Activated naive CD4-positive, alpha-beta T cell (primary cell): ENCODE measurements around the gene HOXD4.

Experiments used
- DNase-seq, 4 experiments: peaks; one replicate each; lab custom pipeline; 2025; lab: John Stamatoyannopoulos, UW

The HOXD4 gene

GRCh38 chr2:176156807-176157498 lies 5.6 kb downstream of the HOXD4 start, which contains the start of gene HOXD3:
Gene HOXD3 (plus strand): TSS chr2:176157307. CDS start chr2:176169115, 11,808 bp downstream.
- DNase-seq: no peak

- no peak for DNase-seq
These were observed 6.3 kb downstream of the HOXD4 start for GRCh38 chr2:176157499-176158185.

GRCh38 chr2:176158186-176158591 lies 6.8 kb downstream of the HOXD4 start:
- no peak for DNase-seq

GRCh38 chr2:176158855-176159662 lies 7.7 kb downstream of the HOXD4 start:
- no peak for DNase-seq

GRCh38 chr2:176159663-176160250 lies 8.4 kb downstream of the HOXD4 start:
- DNase-seq: no peak

DNA sequence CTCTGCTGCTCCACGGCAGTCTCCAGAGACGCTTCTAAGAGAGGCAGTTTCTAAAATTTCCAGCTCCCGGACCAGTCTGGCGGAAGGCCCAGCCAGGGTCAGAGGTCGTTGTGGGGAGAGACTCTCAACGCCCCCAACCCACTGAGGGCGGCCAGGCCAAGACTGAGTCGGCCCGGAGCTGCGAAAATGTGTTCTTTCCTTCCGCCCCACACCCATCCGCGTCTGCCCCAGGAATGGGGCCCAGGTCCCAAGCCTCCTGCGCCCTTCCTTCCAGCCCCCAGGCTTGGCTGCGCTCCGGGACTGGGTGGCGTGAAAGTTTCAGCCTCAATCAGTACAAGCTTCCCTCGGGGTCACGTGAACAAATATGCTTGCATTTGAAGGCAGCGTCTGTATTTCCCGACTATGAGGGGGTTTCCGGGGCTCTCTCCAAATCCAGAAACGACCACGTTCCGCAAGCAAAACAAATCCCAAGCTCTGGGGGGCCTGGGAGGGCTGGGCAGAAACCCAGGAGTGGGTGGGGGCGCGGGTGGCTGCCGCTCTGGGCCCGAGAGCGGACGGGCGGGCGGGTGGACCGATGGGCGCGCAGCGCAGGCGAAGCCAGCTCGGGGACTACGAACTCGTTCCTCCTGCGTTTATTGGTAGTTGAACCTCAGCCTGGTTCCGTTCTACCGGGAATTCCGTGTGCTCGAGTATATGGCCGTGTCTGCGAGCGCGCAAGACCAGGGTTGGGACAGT lies 9.1 kb downstream of the HOXD4 start:
- DNase-seq: no peak

GRCh38 chr2:176160986-176161824 lies 9.9 kb downstream of the HOXD4 start:
- DNase-seq: no peak

DNA sequence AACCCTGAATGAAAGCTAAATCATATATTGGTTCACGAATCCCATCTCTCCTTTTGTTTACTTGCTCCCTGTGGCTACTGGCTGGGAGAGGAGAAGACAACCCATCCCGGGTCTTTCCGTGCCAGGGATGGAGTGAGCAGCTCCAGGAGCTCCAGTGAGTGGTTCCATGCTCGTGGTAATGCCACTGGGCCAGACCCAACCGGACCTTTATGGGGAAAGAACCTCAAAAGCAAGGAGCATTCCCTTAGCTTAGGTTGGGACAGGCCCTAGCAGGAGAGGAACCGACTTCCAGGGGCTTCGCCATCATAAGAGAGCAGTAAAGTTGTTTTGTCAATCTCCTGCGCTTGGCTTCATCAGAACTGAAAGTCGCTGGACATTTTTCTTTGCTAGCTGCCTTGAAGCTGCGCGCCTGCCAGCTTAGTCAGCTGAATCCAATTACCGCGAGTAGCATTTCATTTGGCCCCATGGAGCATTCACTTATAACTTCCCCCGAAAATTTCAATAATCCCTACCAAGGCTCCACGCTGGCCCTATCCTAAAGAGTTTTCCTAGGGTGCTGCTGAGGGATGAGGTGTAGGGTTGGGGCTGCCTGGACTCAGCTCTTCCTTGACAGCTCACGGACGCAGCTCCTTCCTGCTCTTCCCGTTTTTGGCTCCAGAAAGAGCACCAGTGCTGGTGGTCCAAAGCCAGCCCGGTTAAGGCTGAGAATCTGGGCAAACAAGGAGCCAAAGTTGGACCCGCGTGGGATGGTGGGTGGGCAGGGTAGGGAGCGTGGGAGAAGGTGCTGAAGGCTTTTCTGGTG lies 10.7 kb downstream of the HOXD4 start:
- DNase-seq: no peak

DNA sequence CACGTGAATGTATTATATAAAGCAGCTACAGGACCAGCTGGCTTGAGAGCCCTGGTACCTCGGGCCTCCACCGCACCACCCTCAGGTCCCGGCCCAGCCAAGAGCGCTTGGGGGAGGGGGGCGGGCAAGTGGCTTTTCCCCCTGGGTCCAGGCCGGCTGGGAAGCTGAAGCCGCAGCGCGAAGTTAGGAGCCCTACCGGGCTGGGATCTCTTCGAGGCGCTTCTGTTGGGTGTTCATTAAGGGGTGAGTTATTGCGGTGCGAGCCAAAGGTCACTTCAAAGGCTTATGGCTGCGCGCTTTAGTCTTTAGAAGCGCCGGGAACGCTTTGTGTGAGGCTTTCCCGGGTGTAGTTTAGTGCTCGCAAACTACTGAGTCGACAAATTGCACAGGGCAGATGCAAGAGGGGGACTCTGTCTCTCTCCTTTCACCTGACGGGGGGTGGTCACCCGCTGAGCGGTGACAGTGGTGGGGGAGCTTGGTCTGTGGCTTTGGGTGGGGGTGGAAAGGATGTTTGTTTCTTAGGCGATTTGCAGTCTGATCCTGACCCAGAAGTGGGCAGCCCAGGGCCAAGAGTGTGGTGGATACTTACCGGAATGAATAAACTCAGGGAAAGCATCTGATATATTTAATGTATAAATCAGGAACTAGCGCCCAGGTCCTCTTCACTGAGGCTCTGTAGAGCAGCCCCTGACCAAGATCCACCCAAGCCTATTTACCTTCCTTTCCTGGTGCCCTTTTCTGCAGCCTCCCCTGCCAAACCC lies 11.7 kb downstream of the HOXD4 start:
- DNase-seq: no peak

DNA sequence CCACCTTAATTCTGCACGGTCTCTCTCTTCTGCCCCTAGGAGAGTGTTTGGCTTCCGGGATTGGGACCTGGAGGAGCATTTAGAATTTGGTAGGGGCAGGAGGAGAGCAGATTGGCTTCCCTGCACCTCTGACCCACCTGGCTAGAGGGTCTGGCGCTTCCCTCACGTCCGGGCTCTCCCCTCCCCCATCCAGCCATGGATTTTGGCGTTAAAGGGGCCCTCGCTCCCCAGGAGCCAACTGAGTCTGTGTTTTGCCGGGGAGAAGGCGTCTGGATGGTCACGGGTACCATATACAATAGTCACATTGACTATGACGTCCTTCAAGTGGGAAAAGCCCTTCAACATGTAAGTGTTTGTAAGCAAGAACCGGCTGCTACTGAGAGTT lies 12.3 kb downstream of the HOXD4 start:
- no peak for DNase-seq

- no peak for DNase-seq
These were observed 12.9 kb downstream of the HOXD4 start for GRCh38 chr2:176164201-176164600.

DNA sequence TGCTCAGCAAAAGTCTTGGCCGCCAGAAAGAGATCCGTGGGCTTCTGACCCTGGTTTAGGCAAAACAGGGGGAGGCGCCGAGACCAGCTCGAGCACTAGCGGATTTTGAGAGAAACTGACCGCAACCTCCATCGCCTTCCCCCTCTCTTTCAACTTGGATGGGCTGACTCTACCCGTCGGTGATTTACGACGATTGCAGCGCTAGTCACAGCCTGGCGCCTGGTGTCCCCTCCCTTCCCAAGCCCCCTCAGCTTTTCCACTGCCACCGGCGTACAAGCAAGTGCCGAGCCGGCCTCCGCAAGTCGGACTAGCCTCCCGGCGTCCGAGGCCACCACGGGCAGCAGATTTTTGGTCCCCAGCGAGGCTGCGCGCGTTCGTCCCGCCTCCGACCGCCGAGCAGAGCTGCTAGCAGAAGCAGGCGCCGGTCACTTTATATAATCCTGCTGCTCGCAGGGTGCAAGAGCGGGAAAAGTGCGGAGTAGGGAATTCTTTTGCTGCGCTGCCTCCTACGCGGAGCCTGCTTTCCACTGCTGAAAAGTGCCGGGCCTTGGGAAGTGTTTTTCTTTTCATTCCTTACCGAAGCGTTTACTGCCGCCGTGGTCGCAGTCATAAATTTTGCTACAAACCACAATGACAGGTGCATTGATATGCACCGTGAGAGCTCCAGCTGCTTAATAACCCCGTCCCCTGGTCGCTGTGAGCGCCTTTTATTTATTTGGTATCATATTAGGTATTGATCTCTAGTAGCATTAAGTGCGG lies 13.4 kb downstream of the HOXD4 start:
- no peak for DNase-seq

- DNase-seq: no peak
These were observed 14.2 kb downstream of the HOXD4 start for GRCh38 chr2:176165370-176166050.

- no peak for DNase-seq
These were observed 14.9 kb downstream of the HOXD4 start for GRCh38 chr2:176166272-176166671.

- no peak for DNase-seq
These were observed 16.0 kb downstream of the HOXD4 start for GRCh38 chr2:176167398-176167797.

DNA sequence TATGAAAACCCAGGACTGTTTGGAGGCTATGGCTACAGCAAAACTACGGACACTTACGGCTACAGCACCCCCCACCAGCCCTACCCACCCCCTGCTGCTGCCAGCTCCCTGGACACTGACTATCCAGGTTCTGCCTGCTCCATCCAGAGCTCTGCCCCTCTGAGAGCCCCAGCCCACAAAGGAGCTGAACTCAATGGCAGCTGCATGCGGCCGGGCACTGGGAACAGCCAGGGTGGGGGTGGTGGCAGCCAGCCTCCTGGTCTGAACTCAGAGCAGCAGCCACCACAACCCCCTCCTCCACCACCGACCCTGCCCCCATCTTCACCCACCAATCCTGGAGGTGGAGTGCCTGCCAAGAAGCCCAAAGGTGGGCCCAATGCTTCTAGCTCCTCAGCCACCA lies 17.8 kb downstream of the HOXD4 start:
- DNase-seq: no peak

DNA sequence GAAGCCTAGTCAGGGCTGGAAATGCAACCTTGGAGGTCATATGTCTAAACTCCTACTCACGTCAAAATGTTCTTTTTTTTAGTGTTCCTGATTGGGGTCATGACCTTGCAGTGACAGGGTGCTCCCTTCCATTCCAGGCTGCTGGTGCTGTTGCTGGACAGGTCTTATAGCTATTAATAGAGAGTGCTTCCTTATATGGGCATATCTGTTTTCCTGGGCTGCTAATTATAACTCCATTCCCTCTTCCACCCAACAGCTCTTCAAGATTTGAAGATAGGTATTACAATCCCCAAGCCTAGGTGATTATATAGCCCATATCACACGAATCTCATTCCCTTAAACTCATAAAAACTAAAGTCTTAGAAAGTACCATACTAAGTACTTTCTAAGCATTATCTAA lies 18.4 kb downstream of the HOXD4 start:
- DNase-seq: no peak
